HepG2 (cell line): Measurements from ENCODE around the gene TRAF4. TPM values are rescaled to one million over a fixed set of nuclear protein-coding genes. Genes with fewer than 3 reads are reported as not detected.

Source experiments
- HES4 ChIP-seq: sonication (generic); formaldehyde crosslinking; IDR thresholded peaks from 2 replicates; pipeline ENCODE4 v1.9.0; 2021; ENCODE audit warnings: mild to moderate bottlenecking, missing genetic modification reagents, borderline replicate concordance
- JUND ChIP-seq: sonication (generic); formaldehyde crosslinking; IDR thresholded peaks from 2 replicates; pipeline ENCODE4 v1.8.0; 2022; ENCODE audit warnings: mild to moderate bottlenecking, missing genetic modification reagents
- RFX5 ChIP-seq: IDR thresholded peaks from 2 replicates; pipeline ENCODE4 v1.6.1; 2011; ENCODE audit warnings: low read depth, low read length, improper control_type of control experiment
- SIX1 ChIP-seq: sonication (generic); formaldehyde crosslinking; IDR thresholded peaks from 2 replicates; pipeline ENCODE4 v1.4.0; 2020; ENCODE audit warnings: missing genetic modification reagents, borderline replicate concordance
- SIX4 ChIP-seq: sonication (generic); formaldehyde crosslinking; IDR thresholded peaks from 2 replicates; pipeline ENCODE4 v1.4.0; 2020; ENCODE audit warnings: missing genetic modification reagents
- TP53 ChIP-seq: sonication (generic); formaldehyde crosslinking; conservative IDR thresholded peaks from 2 replicates; pipeline ENCODE4 v1.4.0; 2020; ENCODE audit warnings: missing genetic modification reagents
- ZFP82 ChIP-seq: sonication (generic); formaldehyde crosslinking; IDR thresholded peaks from 2 replicates; pipeline ENCODE4 v1.5.1; 2020; ENCODE audit warnings: mild to moderate bottlenecking, missing genetic modification reagents, borderline replicate concordance
- ZNF746 ChIP-seq: sonication (generic); formaldehyde crosslinking; IDR thresholded peaks from 2 replicates; pipeline ENCODE4 v1.8.0; 2022; ENCODE audit warnings: mild to moderate bottlenecking, missing genetic modification reagents
- polyA plus RNA-seq, 8 experiments: library from polyadenylated mRNA; depleted of rRNA in 3 of 8; stranded (reverse) in 7 of 8; unstranded in 1 of 8; fragments of >200 nt; fragmentation: Illumina TruSeq in 4 of 8; extraction: Trizol in 4 of 8; gene quantifications; 2 replicates each; pipeline versions ENCODE4 v1.2.1 to v1.2.3, GENCODE V29; 2011 to 2016; ENCODE audit warnings: low read depth in 4 of 8, missing spikeins in 1 of 8, mixed read lengths in 1 of 8; ENCODE audit not compliant: insufficient read depth in 1 of 8
- total RNA-seq, 5 experiments: library from RNA; depleted of rRNA; stranded (reverse); fragments of >200 nt; fragmentation: Illumina TruSeq; extraction: Trizol; gene quantifications; 2 replicates each; pipeline ENCODE4 v1.2.3, GENCODE V29; 2016; ENCODE audit warnings: low read depth in 1 of 5
- TF ChIP-seq, protein P1 (sequence below): sonication (generic); formaldehyde crosslinking; IDR thresholded peaks from 2 replicates; pipeline ENCODE4 v1.5.1; 2020; ENCODE audit warnings: mild to moderate bottlenecking, missing genetic modification reagents, moderate library complexity
- TF ChIP-seq, protein P2 (sequence below): sonication (generic); formaldehyde crosslinking; conservative IDR thresholded peaks from 2 replicates; pipeline ENCODE4 v1.4.0; 2020; ENCODE audit warnings: missing genetic modification reagents
- TF ChIP-seq, protein P3 (sequence below): sonication (generic); formaldehyde crosslinking; IDR thresholded peaks from 2 replicates; pipeline ENCODE4 v1.4.0; 2020; ENCODE audit warnings: low read depth, mild to moderate bottlenecking, missing genetic modification reagents
- TF ChIP-seq, protein P4 (sequence below): sonication (generic); formaldehyde crosslinking; IDR thresholded peaks from 2 replicates; pipeline ENCODE4 v1.4.0; 2020; ENCODE audit warnings: mild to moderate bottlenecking, missing genetic modification reagents
- TF ChIP-seq, protein P5 (sequence below): IDR thresholded peaks from 2 replicates; pipeline ENCODE4 v1.4.0; 2020; ENCODE audit warnings: mild to moderate bottlenecking, missing genetic modification reagents

TRAF4 gene
- total and polyA plus RNA-seq, 2 of the 13 experiments (the other 11 are each of a cell fraction or from before 2014, with no cell fraction given), result 86.0 to 89.9 TPM

DNA sequence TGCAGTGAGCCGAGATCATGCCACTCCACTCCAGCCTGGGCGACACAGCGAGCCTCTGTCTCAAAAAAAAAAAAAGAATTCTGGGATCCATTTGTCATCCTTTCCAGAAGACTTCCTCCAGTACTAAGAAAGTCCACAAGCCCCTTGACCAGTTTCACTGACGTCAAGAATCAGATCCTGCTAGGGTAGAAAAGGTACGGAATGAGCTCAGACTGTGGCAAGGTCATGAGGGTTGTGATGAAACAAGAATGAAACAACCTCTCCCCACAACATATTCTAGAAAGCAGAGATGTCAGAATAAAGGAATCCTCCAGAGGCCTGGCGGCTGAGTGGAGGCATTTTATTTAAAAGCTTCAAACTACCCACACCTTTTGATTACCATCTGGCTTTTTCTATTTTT is 29.9 kb downstream of the TRAF4 start (continued):
- TF ChIP-seq, protein P1, sequence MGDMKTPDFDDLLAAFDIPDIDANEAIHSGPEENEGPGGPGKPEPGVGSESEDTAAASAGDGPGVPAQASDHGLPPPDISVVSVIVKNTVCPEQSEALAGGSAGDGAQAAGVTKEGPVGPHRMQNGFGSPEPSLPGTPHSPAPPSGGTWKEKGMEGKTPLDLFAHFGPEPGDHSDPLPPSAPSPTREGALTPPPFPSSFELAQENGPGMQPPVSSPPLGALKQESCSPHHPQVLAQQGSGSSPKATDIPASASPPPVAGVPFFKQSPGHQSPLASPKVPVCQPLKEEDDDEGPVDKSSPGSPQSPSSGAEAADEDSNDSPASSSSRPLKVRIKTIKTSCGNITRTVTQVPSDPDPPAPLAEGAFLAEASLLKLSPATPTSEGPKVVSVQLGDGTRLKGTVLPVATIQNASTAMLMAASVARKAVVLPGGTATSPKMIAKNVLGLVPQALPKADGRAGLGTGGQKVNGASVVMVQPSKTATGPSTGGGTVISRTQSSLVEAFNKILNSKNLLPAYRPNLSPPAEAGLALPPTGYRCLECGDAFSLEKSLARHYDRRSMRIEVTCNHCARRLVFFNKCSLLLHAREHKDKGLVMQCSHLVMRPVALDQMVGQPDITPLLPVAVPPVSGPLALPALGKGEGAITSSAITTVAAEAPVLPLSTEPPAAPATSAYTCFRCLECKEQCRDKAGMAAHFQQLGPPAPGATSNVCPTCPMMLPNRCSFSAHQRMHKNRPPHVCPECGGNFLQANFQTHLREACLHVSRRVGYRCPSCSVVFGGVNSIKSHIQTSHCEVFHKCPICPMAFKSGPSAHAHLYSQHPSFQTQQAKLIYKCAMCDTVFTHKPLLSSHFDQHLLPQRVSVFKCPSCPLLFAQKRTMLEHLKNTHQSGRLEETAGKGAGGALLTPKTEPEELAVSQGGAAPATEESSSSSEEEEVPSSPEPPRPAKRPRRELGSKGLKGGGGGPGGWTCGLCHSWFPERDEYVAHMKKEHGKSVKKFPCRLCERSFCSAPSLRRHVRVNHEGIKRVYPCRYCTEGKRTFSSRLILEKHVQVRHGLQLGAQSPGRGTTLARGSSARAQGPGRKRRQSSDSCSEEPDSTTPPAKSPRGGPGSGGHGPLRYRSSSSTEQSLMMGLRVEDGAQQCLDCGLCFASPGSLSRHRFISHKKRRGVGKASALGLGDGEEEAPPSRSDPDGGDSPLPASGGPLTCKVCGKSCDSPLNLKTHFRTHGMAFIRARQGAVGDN (CRISPR knock-in tag), result no peak
- TF ChIP-seq SIX4 (no peak), ZNF746 (no peak), RFX5 (no peak), HES4 (CRISPR knock-in tag) (no peak), JUND (CRISPR knock-in tag) (no peak), ZFP82 (no peak), SIX1 (no peak), TP53 (CRISPR knock-in tag) (no peak)
- TF ChIP-seq, protein P2, sequence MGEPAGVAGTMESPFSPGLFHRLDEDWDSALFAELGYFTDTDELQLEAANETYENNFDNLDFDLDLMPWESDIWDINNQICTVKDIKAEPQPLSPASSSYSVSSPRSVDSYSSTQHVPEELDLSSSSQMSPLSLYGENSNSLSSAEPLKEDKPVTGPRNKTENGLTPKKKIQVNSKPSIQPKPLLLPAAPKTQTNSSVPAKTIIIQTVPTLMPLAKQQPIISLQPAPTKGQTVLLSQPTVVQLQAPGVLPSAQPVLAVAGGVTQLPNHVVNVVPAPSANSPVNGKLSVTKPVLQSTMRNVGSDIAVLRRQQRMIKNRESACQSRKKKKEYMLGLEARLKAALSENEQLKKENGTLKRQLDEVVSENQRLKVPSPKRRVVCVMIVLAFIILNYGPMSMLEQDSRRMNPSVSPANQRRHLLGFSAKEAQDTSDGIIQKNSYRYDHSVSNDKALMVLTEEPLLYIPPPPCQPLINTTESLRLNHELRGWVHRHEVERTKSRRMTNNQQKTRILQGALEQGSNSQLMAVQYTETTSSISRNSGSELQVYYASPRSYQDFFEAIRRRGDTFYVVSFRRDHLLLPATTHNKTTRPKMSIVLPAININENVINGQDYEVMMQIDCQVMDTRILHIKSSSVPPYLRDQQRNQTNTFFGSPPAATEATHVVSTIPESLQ (CRISPR knock-in tag), result no peak
- TF ChIP-seq, protein P3, sequence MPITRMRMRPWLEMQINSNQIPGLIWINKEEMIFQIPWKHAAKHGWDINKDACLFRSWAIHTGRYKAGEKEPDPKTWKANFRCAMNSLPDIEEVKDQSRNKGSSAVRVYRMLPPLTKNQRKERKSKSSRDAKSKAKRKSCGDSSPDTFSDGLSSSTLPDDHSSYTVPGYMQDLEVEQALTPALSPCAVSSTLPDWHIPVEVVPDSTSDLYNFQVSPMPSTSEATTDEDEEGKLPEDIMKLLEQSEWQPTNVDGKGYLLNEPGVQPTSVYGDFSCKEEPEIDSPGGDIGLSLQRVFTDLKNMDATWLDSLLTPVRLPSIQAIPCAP, result no peak
- TF ChIP-seq, protein P4, sequence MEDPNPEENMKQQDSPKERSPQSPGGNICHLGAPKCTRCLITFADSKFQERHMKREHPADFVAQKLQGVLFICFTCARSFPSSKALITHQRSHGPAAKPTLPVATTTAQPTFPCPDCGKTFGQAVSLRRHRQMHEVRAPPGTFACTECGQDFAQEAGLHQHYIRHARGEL (CRISPR knock-in tag), result no peak
- TF ChIP-seq, protein P5, sequence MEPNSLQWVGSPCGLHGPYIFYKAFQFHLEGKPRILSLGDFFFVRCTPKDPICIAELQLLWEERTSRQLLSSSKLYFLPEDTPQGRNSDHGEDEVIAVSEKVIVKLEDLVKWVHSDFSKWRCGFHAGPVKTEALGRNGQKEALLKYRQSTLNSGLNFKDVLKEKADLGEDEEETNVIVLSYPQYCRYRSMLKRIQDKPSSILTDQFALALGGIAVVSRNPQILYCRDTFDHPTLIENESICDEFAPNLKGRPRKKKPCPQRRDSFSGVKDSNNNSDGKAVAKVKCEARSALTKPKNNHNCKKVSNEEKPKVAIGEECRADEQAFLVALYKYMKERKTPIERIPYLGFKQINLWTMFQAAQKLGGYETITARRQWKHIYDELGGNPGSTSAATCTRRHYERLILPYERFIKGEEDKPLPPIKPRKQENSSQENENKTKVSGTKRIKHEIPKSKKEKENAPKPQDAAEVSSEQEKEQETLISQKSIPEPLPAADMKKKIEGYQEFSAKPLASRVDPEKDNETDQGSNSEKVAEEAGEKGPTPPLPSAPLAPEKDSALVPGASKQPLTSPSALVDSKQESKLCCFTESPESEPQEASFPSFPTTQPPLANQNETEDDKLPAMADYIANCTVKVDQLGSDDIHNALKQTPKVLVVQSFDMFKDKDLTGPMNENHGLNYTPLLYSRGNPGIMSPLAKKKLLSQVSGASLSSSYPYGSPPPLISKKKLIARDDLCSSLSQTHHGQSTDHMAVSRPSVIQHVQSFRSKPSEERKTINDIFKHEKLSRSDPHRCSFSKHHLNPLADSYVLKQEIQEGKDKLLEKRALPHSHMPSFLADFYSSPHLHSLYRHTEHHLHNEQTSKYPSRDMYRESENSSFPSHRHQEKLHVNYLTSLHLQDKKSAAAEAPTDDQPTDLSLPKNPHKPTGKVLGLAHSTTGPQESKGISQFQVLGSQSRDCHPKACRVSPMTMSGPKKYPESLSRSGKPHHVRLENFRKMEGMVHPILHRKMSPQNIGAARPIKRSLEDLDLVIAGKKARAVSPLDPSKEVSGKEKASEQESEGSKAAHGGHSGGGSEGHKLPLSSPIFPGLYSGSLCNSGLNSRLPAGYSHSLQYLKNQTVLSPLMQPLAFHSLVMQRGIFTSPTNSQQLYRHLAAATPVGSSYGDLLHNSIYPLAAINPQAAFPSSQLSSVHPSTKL, result no peak
- TF ChIP-seq, all 625 proteins: peak for 0
